Stimulated activated CD4-positive, alpha-beta T cell treated with anti-CD3 and anti-CD28 coated beads, Interleukin-15, amount 100 ng/mL, for 1 hour (primary cell): ENCODE results near the gene PRR30.
A peak's percentile ranks its signal among the peaks of the same experiment; 100 is the strongest.
"Not testable (repeated sequence)": the region's sequence is repeated elsewhere in the genome, so short reads cannot be mapped to it uniquely, and the experiment has no call there.

Experiments used
- DNase-seq, 2 donors: peaks; one replicate each; pipeline ENCODE4 v3.0.0-alpha.2; 2020; ENCODE audit warnings: low read depth in 1 of 2, low spot score in 1 of 2

Gene PRR30

GRCh38 chr2:27130396-27130795, 8.8 kb downstream of the PRR30 start:
- no peak for DNase-seq

- DNase-seq, result no peak
Measured at GRCh38 chr2:27128668-27129571, 10.3 kb downstream of the PRR30 start.

DNA sequence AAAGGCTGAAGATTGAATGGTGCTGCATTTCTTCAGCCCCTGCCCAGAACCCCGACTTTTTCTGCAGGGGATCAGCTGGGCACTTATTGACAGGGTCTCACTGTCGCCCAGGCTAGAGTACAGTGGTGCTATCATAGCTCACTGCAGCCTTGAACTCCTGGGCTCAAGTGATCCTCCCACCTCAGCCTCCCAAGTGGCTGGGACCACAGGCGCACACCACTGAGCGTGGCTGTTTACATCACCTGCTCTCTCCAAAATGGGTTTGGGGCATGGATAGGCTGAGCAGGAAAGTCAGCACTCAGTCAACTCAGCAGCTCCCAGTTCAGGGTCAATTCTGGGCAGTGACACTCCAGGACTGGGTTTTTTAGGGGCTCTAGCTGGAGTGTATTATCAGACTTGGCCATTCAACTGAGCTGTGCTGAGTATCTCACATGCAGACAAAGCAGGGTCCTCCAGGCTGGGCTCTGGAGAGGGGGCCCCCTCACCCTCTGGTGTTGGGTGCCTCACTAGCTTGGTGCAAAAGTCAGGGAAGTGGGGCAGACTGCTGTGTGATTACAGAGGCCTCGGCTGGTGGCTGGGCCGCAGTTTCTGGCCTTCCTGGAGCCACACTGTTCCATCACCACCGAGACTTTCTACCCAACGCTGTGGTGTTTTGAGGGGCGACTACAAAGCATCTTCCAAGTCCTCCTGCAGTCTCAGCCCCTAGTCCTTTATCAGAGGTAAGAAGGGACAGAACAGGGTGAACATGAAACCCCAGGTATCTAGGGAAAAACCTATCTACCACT, 11.1 kb downstream of the PRR30 start:
- DNase-seq, result no peak

GRCh38 chr2:27126252-27126710, 12.9 kb downstream of the PRR30 start:
- no peak for DNase-seq

- no peak for DNase-seq
Measured at GRCh38 chr2:27125104-27125503, 14.1 kb downstream of the PRR30 start.

DNA sequence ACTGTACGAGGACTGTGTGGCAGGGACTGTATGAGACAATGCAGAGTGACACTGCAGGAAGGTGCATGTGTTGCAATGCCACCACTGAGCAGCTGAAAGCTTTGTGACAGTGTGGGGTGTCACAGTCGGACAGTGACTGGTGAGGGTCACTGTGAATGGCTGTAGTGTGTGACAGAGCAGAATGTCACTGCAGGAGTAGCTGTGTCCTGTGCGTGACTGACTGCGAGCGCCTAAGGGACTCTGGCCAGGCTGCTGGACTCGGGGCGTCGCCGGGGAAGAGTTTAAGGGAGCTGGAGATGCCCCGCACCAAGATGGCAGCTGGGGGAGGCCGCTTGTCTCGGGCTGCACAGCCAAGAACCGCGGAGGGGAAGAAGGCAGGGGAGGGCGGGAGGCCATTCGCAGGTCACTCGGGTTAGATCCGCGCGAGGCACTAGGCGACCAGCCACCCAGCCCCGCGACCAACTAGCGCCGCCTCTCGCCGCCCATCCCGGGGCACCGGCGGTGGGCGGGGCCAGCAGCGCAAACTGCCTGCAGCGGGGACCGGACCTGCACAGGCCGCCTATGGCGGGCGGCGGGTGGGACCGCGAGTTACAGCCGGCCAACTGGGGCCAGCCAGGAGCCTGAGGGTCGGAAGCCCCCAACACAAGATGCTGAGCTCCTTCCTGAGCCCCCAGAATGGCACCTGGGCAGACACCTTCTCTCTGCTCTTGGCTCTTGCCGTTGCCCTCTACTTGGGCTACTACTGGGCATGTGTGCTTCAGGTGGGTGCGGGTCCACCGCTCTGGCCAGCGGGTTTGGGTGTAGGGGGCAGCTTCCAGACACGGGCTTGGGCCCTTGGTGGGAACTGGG, 15.7 kb downstream of the PRR30 start, which contains the start of gene ABHD1:
Gene ABHD1 (plus strand): TSS at position 514 of the 849 bp plus-strand sequence. CDS start 134 bp downstream, at position 648.
- DNase-seq, result peak; percentile 30 to 52

GRCh38 chr2:27122791-27123190, 16.4 kb downstream of the PRR30 start:
- no peak for DNase-seq

- DNase-seq, result no peak
Measured at GRCh38 chr2:27121906-27122305, 17.3 kb downstream of the PRR30 start.

GRCh38 chr2:27119330-27119670, 19.9 kb downstream of the PRR30 start:
- DNase-seq, result not testable (repeated sequence)

- DNase-seq, result no peak
Measured at GRCh38 chr2:27118525-27119329, 20.5 kb downstream of the PRR30 start, which contains the start of gene CGREF1. TSS of gene CGREF1 (minus strand) at chr2:27119128. CDS start at chr2:27104366, 14,762 bp downstream.

DNA sequence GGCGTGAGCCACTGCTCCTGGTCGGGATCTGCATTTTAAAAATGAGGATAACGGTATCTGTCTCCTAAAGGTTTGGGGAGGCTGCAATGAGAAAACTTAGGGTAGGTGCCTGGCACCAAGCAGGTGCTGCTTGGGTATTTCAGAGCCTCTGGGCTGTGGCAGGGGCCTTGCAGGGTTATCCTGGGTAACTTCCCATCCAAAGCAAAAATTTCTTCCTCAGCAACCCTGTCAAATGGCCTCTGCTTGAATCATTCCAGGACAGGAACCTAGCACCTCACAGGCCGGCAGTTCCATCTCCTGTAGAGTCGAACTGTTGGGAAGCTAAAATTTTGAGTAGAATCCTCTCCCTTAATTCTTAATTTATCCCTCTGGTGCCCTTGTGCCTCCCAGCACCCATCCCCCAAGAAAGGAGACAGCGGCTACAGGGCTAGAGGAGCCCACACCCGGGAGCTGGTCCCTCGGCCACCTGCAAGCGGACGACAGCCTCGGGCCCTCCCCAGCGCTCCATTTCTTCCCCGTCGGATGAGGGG, 21.1 kb downstream of the PRR30 start:
- DNase-seq, result no peak

DNA sequence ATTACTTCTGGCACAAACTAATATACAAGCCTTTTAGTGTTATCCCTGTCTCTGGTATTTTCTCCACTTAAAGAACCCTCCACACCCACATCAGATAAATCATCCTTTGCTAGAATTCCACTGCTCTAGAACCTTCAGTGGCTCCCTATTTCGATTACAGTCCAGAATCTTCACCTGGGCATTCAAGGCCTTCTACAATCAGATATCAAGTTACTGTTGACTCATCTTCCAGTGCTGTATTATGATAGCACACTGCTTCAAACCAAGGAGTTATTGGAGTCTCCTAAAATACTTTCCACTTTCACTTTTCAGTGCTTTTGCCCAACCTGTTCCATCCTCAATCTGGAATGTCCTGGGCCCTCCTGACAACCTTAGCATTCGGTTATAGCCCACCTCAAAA, 23.7 kb downstream of the PRR30 start:
- DNase-seq, result no peak

DNA sequence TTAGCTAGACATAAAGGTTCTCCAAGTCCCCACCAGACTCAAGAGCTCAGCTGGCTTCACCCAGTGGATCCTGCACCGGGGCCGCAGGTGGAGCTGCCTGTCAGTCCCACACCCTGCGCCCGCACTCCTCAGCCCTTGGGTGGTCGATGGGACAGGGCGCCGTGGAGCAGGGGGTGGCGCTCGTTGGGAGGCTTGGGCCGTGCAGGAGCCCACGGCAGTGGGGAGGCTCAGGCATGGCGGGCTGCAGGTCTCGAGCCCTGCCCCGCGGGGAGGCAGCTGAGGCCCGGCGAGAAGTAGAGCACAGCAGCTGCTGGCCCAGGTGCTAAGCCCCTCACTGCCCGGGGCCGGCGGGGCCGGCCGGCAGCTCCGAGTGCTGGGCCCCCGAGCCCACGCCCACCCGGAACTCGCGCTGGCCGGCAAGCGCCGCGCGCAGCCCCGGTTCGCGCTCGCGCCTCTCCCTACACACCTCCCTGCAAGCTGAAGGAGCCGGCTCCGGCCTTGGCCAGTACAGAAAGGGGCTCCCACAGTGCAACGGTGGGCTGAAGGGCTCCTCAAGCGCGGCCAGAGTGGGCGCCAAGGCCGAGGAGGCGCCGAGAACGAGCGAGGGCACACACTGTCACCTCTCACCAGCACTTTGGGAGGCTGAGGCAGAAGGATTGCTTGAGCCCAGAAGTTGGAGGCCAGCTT, 27.7 kb downstream of the PRR30 start:
- not testable (repeated sequence) for DNase-seq

DNA sequence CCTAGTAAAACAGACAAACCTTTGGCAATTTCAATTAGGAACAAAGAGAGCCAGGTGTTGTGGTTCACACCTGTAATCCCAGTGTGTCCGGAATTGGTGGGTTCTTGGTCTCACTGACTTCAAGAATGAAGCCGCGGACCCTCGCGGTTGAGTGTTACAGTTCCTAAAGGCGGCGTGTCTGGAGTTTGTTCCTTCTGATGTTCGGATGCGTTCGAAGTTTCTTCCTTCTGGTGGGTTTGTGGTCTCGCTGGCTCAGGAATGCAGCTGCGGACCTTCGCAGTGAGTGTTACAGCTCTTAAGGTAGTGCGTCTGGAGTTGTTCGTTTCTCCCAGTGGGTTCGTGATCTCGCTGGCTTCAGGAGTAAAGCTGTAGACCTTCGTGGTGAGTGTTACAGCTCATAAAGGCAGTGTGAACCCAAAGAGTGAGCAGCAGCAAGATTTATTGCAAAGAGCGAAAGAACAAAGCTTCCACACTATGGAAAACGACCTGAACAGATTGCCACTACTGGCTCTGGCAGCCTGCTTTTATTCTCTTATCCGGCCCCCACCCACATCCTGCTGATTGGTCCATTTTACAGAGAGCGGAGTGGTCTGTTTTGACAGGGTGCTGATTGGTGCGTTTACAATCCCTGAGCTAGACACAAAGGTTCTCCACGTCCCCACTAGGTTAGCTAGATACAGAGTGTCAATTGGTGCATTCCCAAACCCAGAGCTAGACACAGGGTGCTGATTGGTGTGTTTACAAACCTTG, 28.4 kb downstream of the PRR30 start:
- not testable (repeated sequence) for DNase-seq

- no peak for DNase-seq
Measured at GRCh38 chr2:27109083-27109482, 30.1 kb downstream of the PRR30 start.

GRCh38 chr2:27108221-27108620, 31.0 kb downstream of the PRR30 start:
- no peak for DNase-seq

DNA sequence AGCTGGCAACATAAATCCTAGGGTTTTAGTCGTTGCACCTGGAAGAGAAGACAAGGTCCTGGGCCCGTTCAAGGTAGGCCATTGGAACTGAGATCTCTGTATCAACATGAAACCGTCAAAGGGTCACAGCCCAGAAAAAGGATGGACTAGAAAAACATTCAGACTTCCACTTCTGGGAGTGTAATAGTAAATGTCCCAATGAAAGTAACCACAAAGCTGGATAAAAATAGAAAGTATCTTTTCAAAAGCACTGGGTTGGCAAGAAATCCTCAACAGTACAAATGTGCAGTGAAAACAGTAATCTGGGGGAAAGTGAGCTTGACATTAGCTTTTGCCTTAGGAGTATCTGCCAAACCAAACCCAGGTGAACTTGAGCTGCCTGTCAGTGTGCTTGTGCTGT, 33.2 kb downstream of the PRR30 start:
- no peak for DNase-seq

- no peak for DNase-seq
Measured at GRCh38 chr2:27102329-27102728, 36.9 kb downstream of the PRR30 start.

DNA sequence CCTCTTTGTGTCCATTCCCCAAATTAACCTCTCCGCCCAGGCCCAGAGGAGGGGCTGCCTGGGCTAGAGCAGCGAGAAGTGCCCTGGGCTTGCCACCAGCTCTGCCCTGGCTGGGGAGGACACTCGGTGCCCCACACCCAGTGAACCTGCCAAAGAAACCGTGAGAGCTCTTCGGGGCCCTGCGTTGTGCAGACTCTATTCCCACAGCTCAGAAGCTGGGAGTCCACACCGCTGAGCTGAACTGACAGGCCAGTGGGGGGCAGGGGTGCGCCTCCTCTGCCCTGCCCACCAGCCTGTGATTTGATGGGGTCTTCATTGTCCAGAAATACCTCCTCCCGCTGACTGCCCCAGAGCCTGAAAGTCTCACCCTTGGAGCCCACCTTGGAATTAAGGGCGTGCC, 39.2 kb downstream of the PRR30 start:
- DNase-seq, result no peak
